Measurements from ENCODE around the gene ZBED2.

DNA sequence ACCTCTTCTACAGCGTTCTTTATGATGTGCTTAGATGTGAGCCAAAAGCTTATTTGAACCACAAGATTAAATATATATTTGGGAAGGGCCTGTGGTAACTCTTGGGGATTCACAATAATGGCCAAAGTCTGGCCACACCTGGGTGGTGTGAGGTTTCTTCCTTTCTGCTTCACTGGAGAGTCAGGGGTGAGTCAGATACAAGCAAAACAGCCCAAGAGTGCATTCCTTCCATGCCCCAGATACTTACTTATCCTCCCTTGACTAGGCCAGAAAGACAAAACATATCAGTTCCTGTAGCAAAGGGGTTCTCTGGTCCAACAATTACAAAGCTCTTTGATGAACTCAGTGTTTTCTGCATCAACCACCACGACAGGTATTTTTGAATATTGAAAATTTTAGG, 941 bp downstream of the ZBED2 start:
- TF ChIP-seq, protein P1, sequence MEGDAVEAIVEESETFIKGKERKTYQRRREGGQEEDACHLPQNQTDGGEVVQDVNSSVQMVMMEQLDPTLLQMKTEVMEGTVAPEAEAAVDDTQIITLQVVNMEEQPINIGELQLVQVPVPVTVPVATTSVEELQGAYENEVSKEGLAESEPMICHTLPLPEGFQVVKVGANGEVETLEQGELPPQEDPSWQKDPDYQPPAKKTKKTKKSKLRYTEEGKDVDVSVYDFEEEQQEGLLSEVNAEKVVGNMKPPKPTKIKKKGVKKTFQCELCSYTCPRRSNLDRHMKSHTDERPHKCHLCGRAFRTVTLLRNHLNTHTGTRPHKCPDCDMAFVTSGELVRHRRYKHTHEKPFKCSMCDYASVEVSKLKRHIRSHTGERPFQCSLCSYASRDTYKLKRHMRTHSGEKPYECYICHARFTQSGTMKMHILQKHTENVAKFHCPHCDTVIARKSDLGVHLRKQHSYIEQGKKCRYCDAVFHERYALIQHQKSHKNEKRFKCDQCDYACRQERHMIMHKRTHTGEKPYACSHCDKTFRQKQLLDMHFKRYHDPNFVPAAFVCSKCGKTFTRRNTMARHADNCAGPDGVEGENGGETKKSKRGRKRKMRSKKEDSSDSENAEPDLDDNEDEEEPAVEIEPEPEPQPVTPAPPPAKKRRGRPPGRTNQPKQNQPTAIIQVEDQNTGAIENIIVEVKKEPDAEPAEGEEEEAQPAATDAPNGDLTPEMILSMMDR (IDR thresholded peaks at IDR 0.05) = no peak
- TF ChIP-seq EP300 (IDR thresholded peaks at IDR 0.05; ENCODE audit: low read depth) = no peak
